ENCODE measurements around the gene PARD6B. TPM values are rescaled to one million over a fixed set of nuclear protein-coding genes. Genes with fewer than 3 reads are reported as not detected.

PARD6B gene
- total RNA-seq, 2 donors from 2014 or later, result 3.2 to 4.6 TPM

DNA sequence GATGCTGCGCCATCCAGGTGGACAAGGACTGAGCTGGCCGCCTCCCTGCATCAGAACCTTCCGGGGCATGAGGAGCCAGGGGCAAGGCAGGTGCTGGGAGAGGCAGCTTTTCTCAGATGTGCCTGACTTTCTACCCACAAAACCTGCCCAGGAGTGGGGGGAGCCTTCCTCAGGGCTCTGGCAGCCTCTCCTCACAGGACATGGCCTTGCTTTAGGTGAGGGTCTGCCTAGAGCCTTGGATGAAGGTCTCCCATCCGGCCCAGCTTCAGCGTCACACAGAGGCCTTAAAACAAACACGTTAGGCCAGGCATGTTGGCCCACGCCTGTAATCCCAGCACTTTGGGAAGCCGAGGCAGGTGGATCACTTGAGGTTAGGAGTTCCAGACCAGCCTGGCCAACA, 70.9 kb downstream of the PARD6B start:
- intact Hi-C loops (cut with DNase I), result no loop called here
- DNase-seq (no peak), ATAC-seq (no peak)

- DNase-seq (no peak), ATAC-seq (no peak)
- intact Hi-C loops (cut with DNase I), result no loop called here
These were observed 73.3 kb downstream of the PARD6B start for GRCh38 chr20:50804437-50805348.

DNA sequence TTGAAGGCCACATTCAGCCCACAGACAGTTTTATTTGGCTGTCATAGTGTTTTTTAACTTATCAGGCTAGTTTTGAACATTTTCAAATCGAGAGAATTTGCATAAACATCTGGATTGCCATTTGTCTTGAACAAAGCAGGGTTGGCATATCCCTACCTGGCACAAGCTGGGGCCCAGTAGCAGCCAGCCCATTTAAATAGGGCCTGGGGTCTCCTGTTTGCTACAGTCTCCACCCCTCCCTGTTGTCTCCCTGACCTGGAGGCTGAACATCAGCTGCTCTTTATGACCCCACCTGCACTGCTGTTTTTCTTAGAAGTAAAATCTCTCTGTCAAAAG, 73.9 kb downstream of the PARD6B start:
- ATAC-seq (no peak), DNase-seq (no peak)
- intact Hi-C loops (cut with DNase I), result no loop called here

GRCh38 chr20:50806126-50806768, 74.9 kb downstream of the PARD6B start:
- no peak for ATAC-seq
- intact Hi-C loops (cut with DNase I), result no loop called here
- no peak for DNase-seq

Other genes with a start within 250 kb of the PARD6B start
- 10 to 100 TPM; 22.8 to 40.4 TPM for gene PTPN1, start 221.2 kb upstream of the PARD6B start, total RNA-seq
- 1 to 10 TPM; 3.3 to 6.7 TPM for gene RIPOR3, start 40.0 kb upstream of the PARD6B start, total RNA-seq
- 1 to 10 TPM; 1.2 to 3.3 TPM for gene BCAS4, start 63.5 kb downstream of the PARD6B start, total RNA-seq
- gene ADNP, start 199.9 kb downstream of the PARD6B start, total RNA-seq, result 10 to 100 TPM; 31.8 to 34.5 TPM
- gene DPM1, start 227.0 kb downstream of the PARD6B start, total RNA-seq, result 10 to 100 TPM; 31.2 to 41.1 TPM
- gene MOCS3, start 227.2 kb downstream of the PARD6B start, total RNA-seq, result 1 to 10 TPM; 2.4 to 2.9 TPM

Measured in left cardiac atrium (tissue), 4 donors.